ENCODE results near the gene MPND. TPM values are rescaled to one million over a fixed set of nuclear protein-coding genes. Genes with fewer than 3 reads are reported as not detected.

MPND gene
- total RNA-seq, 1 experiment from 2014 or later: 36.5 TPM

DNA sequence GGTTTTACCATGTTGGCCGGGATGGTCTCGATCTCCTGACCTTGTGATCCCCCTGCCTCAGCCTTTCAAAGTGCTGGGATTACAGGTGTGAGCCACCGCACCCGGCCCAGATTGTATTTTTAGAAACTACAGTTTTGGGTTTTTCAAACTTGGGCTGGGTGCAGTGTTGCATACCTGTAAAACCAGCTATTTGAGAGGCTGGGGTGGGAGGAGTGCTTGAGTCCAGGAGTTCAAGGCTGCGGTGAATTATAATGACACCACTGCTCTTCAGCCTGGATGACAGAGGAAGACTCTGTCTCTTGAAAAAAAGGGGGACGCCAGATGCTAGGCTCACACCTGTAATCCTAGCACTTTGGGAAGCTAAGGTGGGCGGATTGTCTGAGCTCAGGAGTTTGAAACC, 63.3 kb downstream of the MPND start:
- no peak for DNase-seq (ENCODE audit: low read depth)
- in situ Hi-C loops (cut with HindIII; ENCODE audit: low pct_unique_long_range_greater_than_20kb, low sequenced_read_pairs): no loop called here

DNA sequence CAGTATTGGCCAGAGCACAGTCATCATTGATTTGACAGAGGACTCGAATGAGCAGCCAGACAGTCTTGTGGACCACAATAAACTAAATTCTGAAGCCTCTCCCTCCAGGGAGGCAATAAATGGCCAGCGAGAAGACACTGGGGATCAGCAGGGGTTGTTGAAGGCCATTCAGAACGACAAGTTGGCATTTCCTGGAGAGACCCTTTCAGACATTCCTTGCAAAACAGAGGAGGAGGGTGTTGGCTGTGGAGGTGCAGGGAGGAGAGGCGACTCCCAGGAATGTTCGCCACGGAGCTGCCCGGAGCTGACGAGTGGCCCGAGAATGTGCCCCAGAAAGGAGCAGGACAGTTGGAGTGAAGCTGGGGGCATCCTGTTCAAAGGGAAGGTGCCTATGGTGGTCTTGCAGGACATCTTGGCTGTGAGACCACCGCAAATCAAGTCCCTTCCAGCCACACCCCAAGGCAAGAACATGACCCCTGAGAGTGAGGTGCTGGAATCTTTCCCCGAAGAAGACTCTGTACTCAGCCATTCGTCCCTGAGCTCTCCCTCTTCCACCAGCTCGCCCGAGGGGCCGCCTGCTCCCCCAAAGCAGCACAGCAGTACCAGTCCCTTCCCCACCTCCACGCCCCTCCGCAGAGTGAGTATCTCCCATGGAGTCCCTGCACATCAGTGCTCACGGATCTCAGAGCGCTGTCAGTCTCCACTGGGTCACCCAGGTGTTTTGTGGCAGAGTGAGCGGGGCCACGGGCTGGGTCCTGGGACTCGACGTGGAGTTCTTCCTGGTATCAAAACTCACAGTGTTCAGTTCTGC, 66.0 kb downstream of the MPND start:
- in situ Hi-C loops (cut with HindIII; ENCODE audit: low pct_unique_long_range_greater_than_20kb, low sequenced_read_pairs): no loop called here
- no peak for DNase-seq (ENCODE audit: low read depth)

Other genes starting within 250 kb of the MPND start
- gene MAP2K2, start 219.4 kb upstream of the MPND start, total RNA-seq (2014; rRNA removed; shearing (Covaris generic); ENCODE audit: low replicate concordance): 318 and 353 TPM in 2 replicates
- gene CREB3L3, start 189.9 kb upstream of the MPND start, total RNA-seq (2014; rRNA removed; shearing (Covaris generic); ENCODE audit: low replicate concordance): not detected in 2 replicates
- 27.2 and 28.8 TPM in 2 replicates for gene SIRT6, start 161.0 kb upstream of the MPND start, total RNA-seq (2014; rRNA removed; shearing (Covaris generic); ENCODE audit: low replicate concordance)
- 0.64 and 1.9 TPM in 2 replicates for gene ANKRD24, start 160.9 kb upstream of the MPND start, total RNA-seq (2014; rRNA removed; shearing (Covaris generic); ENCODE audit: low replicate concordance)
- gene EBI3, start 114.0 kb upstream of the MPND start, total RNA-seq (2014; rRNA removed; shearing (Covaris generic); ENCODE audit: low replicate concordance): 0.14 and 3.3 TPM in 2 replicates
- gene YJU2, start 96.5 kb upstream of the MPND start, total RNA-seq (2014; rRNA removed; shearing (Covaris generic); ENCODE audit: low replicate concordance): 42.0 and 46.9 TPM in 2 replicates
- not detected in 2 replicates for gene SHD, start 64.3 kb upstream of the MPND start, total RNA-seq (2014; rRNA removed; shearing (Covaris generic); ENCODE audit: low replicate concordance)
- gene TMIGD2, start 41.2 kb upstream of the MPND start, total RNA-seq (2014; rRNA removed; shearing (Covaris generic); ENCODE audit: low replicate concordance): not detected in 2 replicates
- 12.7 and 15.8 TPM in 2 replicates for gene FSD1, start 39.0 kb upstream of the MPND start, total RNA-seq (2014; rRNA removed; shearing (Covaris generic); ENCODE audit: low replicate concordance)
- gene STAP2, start 4.7 kb upstream of the MPND start, total RNA-seq (2014; rRNA removed; shearing (Covaris generic); ENCODE audit: low replicate concordance): 7.6 and 25.1 TPM in 2 replicates
- 77.0 and 103 TPM in 2 replicates for gene SH3GL1, start 57.0 kb downstream of the MPND start, total RNA-seq (2014; rRNA removed; shearing (Covaris generic); ENCODE audit: low replicate concordance)
- 45.4 and 61.0 TPM in 2 replicates for gene CHAF1A, start 59.1 kb downstream of the MPND start, total RNA-seq (2014; rRNA removed; shearing (Covaris generic); ENCODE audit: low replicate concordance)
- gene UBXN6, start 114.2 kb downstream of the MPND start, total RNA-seq (2014; rRNA removed; shearing (Covaris generic); ENCODE audit: low replicate concordance): 185 and 223 TPM in 2 replicates
- gene HDGFL2, start 128.7 kb downstream of the MPND start, total RNA-seq (2014; rRNA removed; shearing (Covaris generic); ENCODE audit: low replicate concordance): 68.4 and 71.6 TPM in 2 replicates
- 0.24 TPM in 1 of 2 replicates, not detected in the other for gene PLIN4, start 174.9 kb downstream of the MPND start, total RNA-seq (2014; rRNA removed; shearing (Covaris generic); ENCODE audit: low replicate concordance)
- not detected in 2 replicates for gene PLIN5, start 191.7 kb downstream of the MPND start, total RNA-seq (2014; rRNA removed; shearing (Covaris generic); ENCODE audit: low replicate concordance)
- gene LRG1, start 196.5 kb downstream of the MPND start, total RNA-seq (2014; rRNA removed; shearing (Covaris generic); ENCODE audit: low replicate concordance): not detected in 2 replicates
- gene SEMA6B, start 216.1 kb downstream of the MPND start, total RNA-seq (2014; rRNA removed; shearing (Covaris generic); ENCODE audit: low replicate concordance): 27.5 and 35.7 TPM in 2 replicates